ENCODE data around the gene GPR15. TPM values are rescaled to one million over a fixed set of nuclear protein-coding genes. Genes with fewer than 3 reads are reported as not detected.

Gene GPR15
- total RNA-seq, 1 donor from 2014 or later = not detected

DNA sequence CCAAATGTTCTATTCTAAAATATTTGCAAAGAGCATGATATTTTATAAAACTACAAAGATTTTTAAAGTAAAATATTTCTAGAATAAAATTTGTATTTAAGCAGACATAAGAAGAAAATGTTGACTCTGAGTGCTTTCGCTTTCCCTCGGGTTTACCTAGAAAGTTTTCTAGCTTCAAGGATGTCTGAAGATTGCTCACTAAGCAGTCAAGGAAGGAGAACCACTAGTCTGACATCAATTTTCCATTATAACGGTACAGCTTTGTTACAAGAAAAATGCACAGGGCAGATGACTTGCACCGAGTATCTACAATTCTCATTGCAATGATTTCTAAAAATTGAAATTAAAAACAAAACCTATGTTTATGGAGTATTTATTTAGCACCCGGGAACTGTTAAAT is 14.2 kb downstream of the GPR15 start:
- Mint-ChIP-seq H3K36me3 (ENCODE audit: insufficient read depth) (no peaks in the 10 kb centered on the region), H3K9me3 (ENCODE audit: low read depth) (no peaks in the 10 kb centered on the region), H3K4me3 (ENCODE audit: low read depth) (no peak overlapping the region), H3K27me3 (no peaks in the 10 kb centered on the region), H3K4me1 (ENCODE audit: low read depth) (no peaks in the 10 kb centered on the region), H3K27ac (no peak overlapping the region)
- TF ChIP-seq, protein P1, sequence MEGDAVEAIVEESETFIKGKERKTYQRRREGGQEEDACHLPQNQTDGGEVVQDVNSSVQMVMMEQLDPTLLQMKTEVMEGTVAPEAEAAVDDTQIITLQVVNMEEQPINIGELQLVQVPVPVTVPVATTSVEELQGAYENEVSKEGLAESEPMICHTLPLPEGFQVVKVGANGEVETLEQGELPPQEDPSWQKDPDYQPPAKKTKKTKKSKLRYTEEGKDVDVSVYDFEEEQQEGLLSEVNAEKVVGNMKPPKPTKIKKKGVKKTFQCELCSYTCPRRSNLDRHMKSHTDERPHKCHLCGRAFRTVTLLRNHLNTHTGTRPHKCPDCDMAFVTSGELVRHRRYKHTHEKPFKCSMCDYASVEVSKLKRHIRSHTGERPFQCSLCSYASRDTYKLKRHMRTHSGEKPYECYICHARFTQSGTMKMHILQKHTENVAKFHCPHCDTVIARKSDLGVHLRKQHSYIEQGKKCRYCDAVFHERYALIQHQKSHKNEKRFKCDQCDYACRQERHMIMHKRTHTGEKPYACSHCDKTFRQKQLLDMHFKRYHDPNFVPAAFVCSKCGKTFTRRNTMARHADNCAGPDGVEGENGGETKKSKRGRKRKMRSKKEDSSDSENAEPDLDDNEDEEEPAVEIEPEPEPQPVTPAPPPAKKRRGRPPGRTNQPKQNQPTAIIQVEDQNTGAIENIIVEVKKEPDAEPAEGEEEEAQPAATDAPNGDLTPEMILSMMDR (IDR thresholded peaks at IDR 0.05; ENCODE audit: unreplicated experiment) = no peak
- no peak for DNase-seq (ENCODE audit: low spot score, unreplicated experiment)

DNA sequence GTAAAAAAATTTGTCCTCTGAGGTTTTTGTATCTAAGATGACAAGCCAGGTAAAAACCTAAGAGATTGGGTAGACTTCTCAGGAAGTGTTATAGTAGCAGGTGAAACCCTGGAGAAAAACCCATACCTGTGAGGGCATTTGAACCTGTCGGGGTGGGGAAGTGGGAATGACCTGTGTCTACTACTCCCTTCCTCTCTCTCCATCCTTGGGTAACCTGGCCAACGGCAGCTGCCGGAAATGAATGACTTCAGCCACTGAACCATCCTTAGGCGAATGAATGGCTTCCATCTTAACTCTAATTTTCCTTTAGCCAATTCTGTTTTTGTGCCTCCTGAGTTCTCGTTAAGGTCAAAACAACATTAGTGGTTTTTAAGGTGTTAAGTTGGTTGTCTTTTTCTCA is 16.8 kb downstream of the GPR15 start:
- no peaks in the 10 kb centered on the region for H3K4me1 Mint-ChIP-seq (ENCODE audit: low read depth)
- no peaks in the 10 kb centered on the region for H3K9me3 Mint-ChIP-seq (ENCODE audit: low read depth)
- no peaks in the 10 kb centered on the region for H3K36me3 Mint-ChIP-seq (ENCODE audit: insufficient read depth)
- no peak overlapping the region for H3K27ac Mint-ChIP-seq
- no peak overlapping the region for H3K4me3 Mint-ChIP-seq (ENCODE audit: low read depth)
- no peak for DNase-seq (ENCODE audit: low spot score, unreplicated experiment)
- no peaks in the 10 kb centered on the region for H3K27me3 Mint-ChIP-seq
- TF ChIP-seq, protein P1 (IDR thresholded peaks at IDR 0.05; ENCODE audit: unreplicated experiment) = no peak

DNA sequence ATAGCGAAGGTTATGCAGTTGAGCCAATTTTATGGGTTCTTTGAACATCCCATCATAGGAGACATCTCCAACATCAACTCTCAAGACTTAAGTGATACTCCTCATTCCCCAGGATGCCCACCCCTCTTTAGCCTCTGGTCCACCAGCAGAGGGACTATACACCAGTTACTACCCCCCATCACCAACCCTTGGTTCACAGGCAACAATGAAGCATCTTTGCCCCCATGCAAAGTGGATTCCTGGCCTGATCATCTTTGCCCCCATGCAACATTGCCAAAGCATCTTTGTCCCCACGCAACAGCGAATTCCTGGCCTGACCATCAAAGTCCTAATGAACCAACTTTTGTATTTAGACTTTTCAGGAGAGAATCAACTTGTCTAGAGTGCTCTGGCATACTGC is 19.1 kb downstream of the GPR15 start:
- no peaks in the 10 kb centered on the region for H3K9me3 Mint-ChIP-seq (ENCODE audit: low read depth)
- TF ChIP-seq, protein P1 (IDR thresholded peaks at IDR 0.05; ENCODE audit: unreplicated experiment) = no peak
- H3K36me3 Mint-ChIP-seq (ENCODE audit: insufficient read depth) = no peaks in the 10 kb centered on the region
- H3K27me3 Mint-ChIP-seq = no peaks in the 10 kb centered on the region
- H3K27ac Mint-ChIP-seq = no peak overlapping the region
- no peak for DNase-seq (ENCODE audit: low spot score, unreplicated experiment)
- no peaks in the 10 kb centered on the region for H3K4me1 Mint-ChIP-seq (ENCODE audit: low read depth)
- no peak overlapping the region for H3K4me3 Mint-ChIP-seq (ENCODE audit: low read depth)

DNA sequence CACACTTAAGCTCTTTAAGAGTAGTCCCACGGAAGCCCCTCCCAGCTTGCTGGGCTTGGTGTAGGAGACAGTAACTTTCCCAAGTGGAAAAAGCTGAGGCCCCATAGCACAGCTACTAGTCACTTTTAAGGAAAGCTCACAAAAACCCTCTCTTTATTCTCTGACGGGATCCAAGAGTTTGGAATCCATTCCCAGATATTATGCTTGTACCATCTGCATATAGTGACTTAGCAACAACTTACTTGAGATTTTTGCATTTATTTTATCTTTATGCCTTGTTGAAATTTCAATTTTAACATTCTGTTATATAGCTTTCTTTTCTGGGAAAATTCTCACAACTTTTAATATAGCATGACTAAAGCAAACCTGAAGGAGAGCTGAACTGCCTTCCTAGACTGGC is 19.5 kb downstream of the GPR15 start:
- no peak overlapping the region for H3K27ac Mint-ChIP-seq
- no peak for DNase-seq (ENCODE audit: low spot score, unreplicated experiment)
- no peaks in the 10 kb centered on the region for H3K4me1 Mint-ChIP-seq (ENCODE audit: low read depth)
- H3K27me3 Mint-ChIP-seq = no peaks in the 10 kb centered on the region
- H3K4me3 Mint-ChIP-seq (ENCODE audit: low read depth) = no peak overlapping the region
- no peaks in the 10 kb centered on the region for H3K36me3 Mint-ChIP-seq (ENCODE audit: insufficient read depth)
- TF ChIP-seq, protein P1 (IDR thresholded peaks at IDR 0.05; ENCODE audit: unreplicated experiment) = no peak
- H3K9me3 Mint-ChIP-seq (ENCODE audit: low read depth) = no peaks in the 10 kb centered on the region

DNA sequence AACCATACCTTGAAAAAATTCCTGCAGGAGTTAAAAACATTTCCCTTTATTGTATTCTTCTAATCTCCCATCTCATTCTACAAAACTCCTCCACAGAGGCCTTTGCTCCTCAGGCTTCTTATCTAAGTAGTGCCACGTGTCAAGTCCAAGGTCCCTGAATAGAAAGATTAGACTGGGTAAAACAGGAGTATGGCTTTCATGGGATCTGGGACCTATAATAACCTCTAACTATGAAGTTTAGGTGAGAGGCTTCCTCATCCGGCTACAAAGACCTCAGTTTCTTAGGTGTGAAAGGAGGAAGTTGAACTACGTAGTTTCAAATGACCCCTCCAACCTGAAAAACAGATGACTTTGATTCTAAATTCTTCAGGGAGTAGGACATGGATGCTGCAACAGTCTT is 20.0 kb downstream of the GPR15 start:
- H3K36me3 Mint-ChIP-seq (ENCODE audit: insufficient read depth) = no peaks in the 10 kb centered on the region
- no peak for DNase-seq (ENCODE audit: low spot score, unreplicated experiment)
- no peaks in the 10 kb centered on the region for H3K9me3 Mint-ChIP-seq (ENCODE audit: low read depth)
- H3K27me3 Mint-ChIP-seq = no peaks in the 10 kb centered on the region
- H3K4me3 Mint-ChIP-seq (ENCODE audit: low read depth) = no peak overlapping the region
- H3K27ac Mint-ChIP-seq = no peak overlapping the region
- H3K4me1 Mint-ChIP-seq (ENCODE audit: low read depth) = no peaks in the 10 kb centered on the region
- TF ChIP-seq, protein P1 (IDR thresholded peaks at IDR 0.05; ENCODE audit: unreplicated experiment) = no peak
